Panc1 (cell line): ENCODE data around the gene SPATA45. TPM values are rescaled to one million over a fixed set of nuclear protein-coding genes. Genes with fewer than 3 reads are reported as not detected.

Experiments
- ATAC-seq: fragments of 200-7000 bp; cut with Tn5 transposase; 2 replicates; pipeline ENCODE4 v1.9.1; 2020; ENCODE audit warnings: mild to moderate bottlenecking, moderate library complexity
- BruUV-seq: library from RNA; stranded (reverse); fragments of 400-500 nt; replicated peaks from 2 replicates; lab custom pipeline; 2021; lab: Mats Ljungman, UMichigan
- CTCF ChIA-PET: fragments of 300-600 bp; sonication (Branson Sonifier 250); formaldehyde crosslinking; loops from one replicate; lab custom pipeline; 2022; ENCODE audit warnings: antibody characterized with exemption; lab: Charles Lee
- POLR2A ChIA-PET: fragments of 300-600 bp; sonication (Branson Sonifier 250); formaldehyde crosslinking; loops from one replicate; lab custom pipeline; 2022; ENCODE audit warnings: antibody characterized with exemption; lab: Charles Lee
- DNase-seq: peaks from one replicate; pipeline ENCODE4 v3.0.0-alpha.2; 2010; ENCODE audit warnings: low read depth, low spot score
- H3K27ac ChIP-seq: 2 replicates; pipeline ENCODE4 v1.5.1; 2011; ENCODE audit warnings: mild to moderate bottlenecking, low read length, inconsistent platforms
- H3K27me3 ChIP-seq: fragments of 200-500 bp; sonication (Bioruptor generic); 2 replicates; pipeline ENCODE4 v1.6.0; 2014; ENCODE audit warnings: low read length, inconsistent platforms; ENCODE audit not compliant: control insufficient read depth, insufficient read depth
- H3K36me3 ChIP-seq: fragments of 200-500 bp; sonication (Bioruptor generic); 2 replicates; pipeline ENCODE4 v1.5.1; 2014; ENCODE audit warnings: inconsistent platforms, mild to moderate bottlenecking, low read length, moderate library complexity; ENCODE audit not compliant: control insufficient read depth, insufficient read depth
- H3K4me1 ChIP-seq: 2 replicates; pipeline ENCODE4 v1.5.1; 2011; ENCODE audit warnings: inconsistent platforms, mild to moderate bottlenecking, low read length, moderate library complexity; ENCODE audit not compliant: control insufficient read depth, insufficient read depth
- H3K4me3 ChIP-seq, 2 experiments: 2 replicates each; pipeline ENCODE4 v1.5.1; 2011 to 2012; ENCODE audit warnings: low read depth in 2 of 2, low read length in 2 of 2, mild to moderate bottlenecking in 2 of 2, inconsistent platforms in 1 of 2, moderate library complexity in 1 of 2
- H3K9me3 ChIP-seq: fragments of 200-500 bp; sonication (Bioruptor generic); 2 replicates; pipeline ENCODE4 v1.5.1; 2014; ENCODE audit warnings: low read depth, mild to moderate bottlenecking, inconsistent platforms, low read length, moderate library complexity; ENCODE audit not compliant: control insufficient read depth, insufficient read depth
- POLR2AphosphoS5 ChIP-seq: IDR thresholded peaks from 2 replicates; pipeline ENCODE4 v1.6.1; 2012; ENCODE audit warnings: mild to moderate bottlenecking, low read depth, low read length, moderate library complexity
- SIN3A ChIP-seq: IDR thresholded peaks from 2 replicates; pipeline ENCODE4 v1.6.1; 2012; ENCODE audit warnings: low read depth, mild to moderate bottlenecking, low read length, moderate library complexity, borderline replicate concordance; ENCODE audit not compliant: insufficient read depth
- in situ Hi-C: cut with HindIII; loops from 2 replicates; pipeline ENCODE4 v1.10.0; 2016; ENCODE audit warnings: low sequenced_read_pairs, low pct_unique_long_range_greater_than_20kb
- intact Hi-C: fragments of 100-400 bp; cut with micrococcal nuclease; formaldehyde crosslinking; loops from one replicate; pipeline ENCODE4 v1.10.0; 2022; ENCODE audit not compliant: unreplicated experiment
- total RNA-seq: library from RNA; stranded (reverse); gene quantifications from one replicate; pipeline ENCODE4 v1.2.1, GENCODE V29; 2021; ENCODE audit not compliant: unreplicated experiment
- TF ChIP-seq, protein P1 (sequence below): fragments of 450-650 bp; IDR thresholded peaks from 2 replicates; pipeline ENCODE4 v1.5.1; 2017; ENCODE audit warnings: mild to moderate bottlenecking
- TF ChIP-seq, protein P2 (sequence below), 2 experiments: IDR thresholded peaks; 2 replicates each; pipeline ENCODE4 v1.6.1; 2011 to 2012; ENCODE audit warnings: low read depth in 2 of 2, control low read depth in 1 of 2, low read length in 1 of 2, mild to moderate bottlenecking in 1 of 2, moderate library complexity in 1 of 2; ENCODE audit not compliant: insufficient read depth in 1 of 2

Gene SPATA45
- total RNA-seq, 1 experiment from 2014 or later: not detected

GRCh38 chr1:212884592-212884991 is 37.1 kb upstream of the SPATA45 start:
- ATAC-seq (no peak), DNase-seq (no peak)
- Histone ChIP-seq H3K9me3 (no peaks in the 10 kb centered on the region), H3K27me3 (no peaks in the 10 kb centered on the region), H3K4me3 (no peak overlapping the region), H3K36me3 (peaks cover 18% of the 10 kb centered on the region), H3K4me1 (no peaks in the 10 kb centered on the region), H3K27ac (no peak overlapping the region)
- TF ChIP-seq SIN3A: no peak
- TF ChIP-seq POLR2AphosphoS5: no peak
- TF ChIP-seq, protein P1, sequence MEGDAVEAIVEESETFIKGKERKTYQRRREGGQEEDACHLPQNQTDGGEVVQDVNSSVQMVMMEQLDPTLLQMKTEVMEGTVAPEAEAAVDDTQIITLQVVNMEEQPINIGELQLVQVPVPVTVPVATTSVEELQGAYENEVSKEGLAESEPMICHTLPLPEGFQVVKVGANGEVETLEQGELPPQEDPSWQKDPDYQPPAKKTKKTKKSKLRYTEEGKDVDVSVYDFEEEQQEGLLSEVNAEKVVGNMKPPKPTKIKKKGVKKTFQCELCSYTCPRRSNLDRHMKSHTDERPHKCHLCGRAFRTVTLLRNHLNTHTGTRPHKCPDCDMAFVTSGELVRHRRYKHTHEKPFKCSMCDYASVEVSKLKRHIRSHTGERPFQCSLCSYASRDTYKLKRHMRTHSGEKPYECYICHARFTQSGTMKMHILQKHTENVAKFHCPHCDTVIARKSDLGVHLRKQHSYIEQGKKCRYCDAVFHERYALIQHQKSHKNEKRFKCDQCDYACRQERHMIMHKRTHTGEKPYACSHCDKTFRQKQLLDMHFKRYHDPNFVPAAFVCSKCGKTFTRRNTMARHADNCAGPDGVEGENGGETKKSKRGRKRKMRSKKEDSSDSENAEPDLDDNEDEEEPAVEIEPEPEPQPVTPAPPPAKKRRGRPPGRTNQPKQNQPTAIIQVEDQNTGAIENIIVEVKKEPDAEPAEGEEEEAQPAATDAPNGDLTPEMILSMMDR: no peak
- intact Hi-C loops (no loop called here), in situ Hi-C loops (no loop called here)
- ChIA-PET CTCF (no interaction called here), POLR2A (no interaction called here)
- no TSS peak for BruUV-seq

- Histone ChIP-seq H3K36me3 (peaks cover 14% of the 10 kb centered on the region), H3K4me3 (no peak overlapping the region), H3K27ac (no peak overlapping the region), H3K4me1 (no peaks in the 10 kb centered on the region), H3K27me3 (no peaks in the 10 kb centered on the region), H3K9me3 (no peaks in the 10 kb centered on the region)
- TF ChIP-seq SIN3A: no peak
- TF ChIP-seq POLR2AphosphoS5: no peak
- ChIA-PET CTCF (no interaction called here), POLR2A (interaction anchor here (0.9 kb wide), 1 partner anchor 22 kb away, joined by 6 read pairs; the partner anchor contains the start of gene FLVCR1)
- no TSS peak for BruUV-seq
- intact Hi-C loops (no loop called here), in situ Hi-C loops (no loop called here)
- ATAC-seq (no peak), DNase-seq (no peak)
Observed at GRCh38 chr1:212879947-212880690, 32.7 kb upstream of the SPATA45 start.

- Histone ChIP-seq H3K4me3 (no peak overlapping the region), H3K4me1 (no peaks in the 10 kb centered on the region), H3K27ac (no peak overlapping the region), H3K27me3 (no peaks in the 10 kb centered on the region), H3K9me3 (no peaks in the 10 kb centered on the region), H3K36me3 (peaks cover 15% of the 10 kb centered on the region)
- TF ChIP-seq, protein P2, sequence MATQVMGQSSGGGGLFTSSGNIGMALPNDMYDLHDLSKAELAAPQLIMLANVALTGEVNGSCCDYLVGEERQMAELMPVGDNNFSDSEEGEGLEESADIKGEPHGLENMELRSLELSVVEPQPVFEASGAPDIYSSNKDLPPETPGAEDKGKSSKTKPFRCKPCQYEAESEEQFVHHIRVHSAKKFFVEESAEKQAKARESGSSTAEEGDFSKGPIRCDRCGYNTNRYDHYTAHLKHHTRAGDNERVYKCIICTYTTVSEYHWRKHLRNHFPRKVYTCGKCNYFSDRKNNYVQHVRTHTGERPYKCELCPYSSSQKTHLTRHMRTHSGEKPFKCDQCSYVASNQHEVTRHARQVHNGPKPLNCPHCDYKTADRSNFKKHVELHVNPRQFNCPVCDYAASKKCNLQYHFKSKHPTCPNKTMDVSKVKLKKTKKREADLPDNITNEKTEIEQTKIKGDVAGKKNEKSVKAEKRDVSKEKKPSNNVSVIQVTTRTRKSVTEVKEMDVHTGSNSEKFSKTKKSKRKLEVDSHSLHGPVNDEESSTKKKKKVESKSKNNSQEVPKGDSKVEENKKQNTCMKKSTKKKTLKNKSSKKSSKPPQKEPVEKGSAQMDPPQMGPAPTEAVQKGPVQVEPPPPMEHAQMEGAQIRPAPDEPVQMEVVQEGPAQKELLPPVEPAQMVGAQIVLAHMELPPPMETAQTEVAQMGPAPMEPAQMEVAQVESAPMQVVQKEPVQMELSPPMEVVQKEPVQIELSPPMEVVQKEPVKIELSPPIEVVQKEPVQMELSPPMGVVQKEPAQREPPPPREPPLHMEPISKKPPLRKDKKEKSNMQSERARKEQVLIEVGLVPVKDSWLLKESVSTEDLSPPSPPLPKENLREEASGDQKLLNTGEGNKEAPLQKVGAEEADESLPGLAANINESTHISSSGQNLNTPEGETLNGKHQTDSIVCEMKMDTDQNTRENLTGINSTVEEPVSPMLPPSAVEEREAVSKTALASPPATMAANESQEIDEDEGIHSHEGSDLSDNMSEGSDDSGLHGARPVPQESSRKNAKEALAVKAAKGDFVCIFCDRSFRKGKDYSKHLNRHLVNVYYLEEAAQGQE (IDR thresholded peaks at IDR 0.05; ENCODE audit: insufficient read depth in 1 of 2, low read depth in 2 of 2, low read length in 1 of 2): no peak
- no peak for TF ChIP-seq POLR2AphosphoS5
- no peak for TF ChIP-seq SIN3A
- TF ChIP-seq, protein P1: no peak
- intact Hi-C loops: no loop called here
- ChIA-PET POLR2A (no interaction called here), CTCF (no interaction called here)
- no TSS peak for BruUV-seq
- in situ Hi-C loops: no loop called here
- no peak for DNase-seq
- ATAC-seq: no peak
Observed at GRCh38 chr1:212878418-212878817, 31.0 kb upstream of the SPATA45 start.
